ENCODE results near the gene MRC1. TPM values are rescaled to one million over a fixed set of nuclear protein-coding genes. Genes with fewer than 3 reads are reported as not detected.

Gene MRC1
- total and polyA plus RNA-seq, 2 experiments from 2014 or later = not detected

DNA sequence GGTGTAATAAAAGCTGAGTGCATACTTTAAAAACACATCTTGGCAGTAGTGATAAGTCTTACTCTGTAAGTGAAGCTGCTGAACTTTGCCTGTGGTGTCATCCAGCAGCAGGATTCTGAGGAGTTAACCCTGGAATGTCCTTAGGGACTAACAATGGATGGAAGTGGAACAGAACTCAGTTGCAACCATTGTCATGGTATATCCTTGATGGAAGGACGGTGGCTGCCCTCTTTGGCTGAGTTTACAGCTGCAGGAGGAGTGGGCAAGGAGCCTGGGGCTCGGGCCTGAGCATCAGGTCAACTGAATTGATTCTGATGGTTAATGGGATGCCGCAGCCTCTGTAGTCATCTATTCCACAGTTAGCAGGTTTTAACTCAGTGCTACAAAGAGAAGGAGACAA is 56.2 kb downstream of the MRC1 start:
- no peaks in the 10 kb centered on the region for H3K79me2 ChIP-seq (ENCODE audit: insufficient read depth)
- DNase-seq = peak; percentile 31
- in situ Hi-C loops (cut with MboI) = no loop called here
- H3K36me3 ChIP-seq (ENCODE audit: low read depth) = no peaks in the 10 kb centered on the region
- H4K20me1 ChIP-seq (ENCODE audit: insufficient read depth) = no peaks in the 10 kb centered on the region
- no peak overlapping the region for H3K4me2 ChIP-seq (ENCODE audit: unreplicated experiment)
- H2AFZ ChIP-seq = no peak overlapping the region
- no peaks in the 10 kb centered on the region for H3K27me3 ChIP-seq (replicated peaks; ENCODE audit: insufficient read depth)
- no peaks in the 10 kb centered on the region for H3K9me3 ChIP-seq (ENCODE audit: low read depth)
- no peak overlapping the region for H3K4me3 ChIP-seq
- H3K4me1 ChIP-seq (ENCODE audit: insufficient read depth) = no peaks in the 10 kb centered on the region
- no peak overlapping the region for H3K9ac ChIP-seq
- no peak for TF ChIP-seq EZH2phosphoT487 (IDR thresholded peaks at IDR 0.05; ENCODE audit: insufficient read depth, low read depth)
- H3F3A ChIP-seq (ENCODE audit: insufficient read depth) = no peaks in the 10 kb centered on the region
- no peaks in the 10 kb centered on the region for H3K9me2 ChIP-seq (ENCODE audit: insufficient read depth)
- no peak overlapping the region for H3K27ac ChIP-seq
- 52 to 53% methylated on average over 3 of the region's 3 CpGs for WGBS, 2 experiments (ENCODE audit: low coverage in 1 of 2, low lambda C conversion rate in 2 of 2, missing lambda C conversion rate in 2 of 2)

DNA sequence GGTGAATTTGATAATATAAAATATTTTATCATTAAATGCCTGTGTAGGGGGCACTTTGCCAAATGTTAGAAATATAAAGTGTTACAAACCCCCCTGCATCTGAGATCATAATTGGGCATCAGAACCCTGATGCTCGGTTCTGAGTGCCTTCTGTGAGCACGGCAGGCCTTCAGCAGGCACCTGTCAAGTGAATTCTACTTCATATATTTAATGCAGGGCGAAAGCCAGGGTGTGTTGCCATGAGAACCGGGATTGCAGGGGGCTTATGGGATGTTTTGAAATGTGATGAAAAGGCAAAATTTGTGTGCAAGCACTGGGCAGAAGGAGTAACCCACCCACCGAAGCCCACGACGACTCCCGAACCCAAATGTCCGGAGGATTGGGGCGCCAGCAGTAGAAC is 57.2 kb downstream of the MRC1 start:
- Histone ChIP-seq H3K27me3 (replicated peaks; ENCODE audit: insufficient read depth) (no peaks in the 10 kb centered on the region), H4K20me1 (ENCODE audit: insufficient read depth) (no peaks in the 10 kb centered on the region), H3K4me3 (no peak overlapping the region), H3F3A (ENCODE audit: insufficient read depth) (no peaks in the 10 kb centered on the region), H3K9me2 (ENCODE audit: insufficient read depth) (no peaks in the 10 kb centered on the region), H2AFZ (no peak overlapping the region), H3K4me1 (ENCODE audit: insufficient read depth) (no peaks in the 10 kb centered on the region), H3K9ac (no peak overlapping the region), H3K79me2 (ENCODE audit: insufficient read depth) (no peaks in the 10 kb centered on the region), H3K4me2 (ENCODE audit: unreplicated experiment) (no peak overlapping the region), H3K9me3 (ENCODE audit: low read depth) (no peaks in the 10 kb centered on the region), H3K27ac (no peak overlapping the region), H3K36me3 (ENCODE audit: low read depth) (no peaks in the 10 kb centered on the region)
- TF ChIP-seq EZH2 (IDR thresholded peaks at IDR 0.05; ENCODE audit: insufficient read depth, poor library complexity, severe bottlenecking) (no peak), EZH2phosphoT487 (IDR thresholded peaks at IDR 0.05; ENCODE audit: insufficient read depth, low read depth) (no peak)
- 76 to 81% methylated on average over 10 of the region's 10 CpGs for WGBS, 2 experiments (ENCODE audit: low coverage in 1 of 2, low lambda C conversion rate in 2 of 2, missing lambda C conversion rate in 2 of 2)
- no peak for DNase-seq
- in situ Hi-C loops (cut with MboI) = no loop called here

DNA sequence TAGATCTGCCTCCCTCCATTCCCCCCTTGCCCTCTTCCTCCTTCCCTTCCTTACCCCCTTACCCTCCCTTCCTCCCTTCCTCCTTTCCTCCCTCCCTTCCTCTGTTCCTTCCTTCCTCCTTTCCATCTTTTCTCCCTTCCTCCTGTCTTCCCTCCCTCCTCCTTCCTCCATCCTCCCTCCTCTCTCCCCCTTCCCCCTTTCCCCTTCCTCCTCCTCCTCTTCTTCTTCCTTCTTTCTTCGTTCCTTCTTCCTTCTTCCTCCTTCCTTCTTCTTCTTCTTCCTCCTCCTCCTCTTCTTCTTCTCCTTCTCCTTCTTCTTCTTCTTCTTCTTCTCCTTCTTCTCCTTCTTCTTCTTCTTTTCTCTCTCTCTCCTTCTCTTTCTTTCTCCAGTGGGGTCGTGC is 57.9 kb downstream of the MRC1 start:
- no peaks in the 10 kb centered on the region for H3K9me2 ChIP-seq (ENCODE audit: insufficient read depth)
- H3K27me3 ChIP-seq (replicated peaks; ENCODE audit: insufficient read depth) = no peaks in the 10 kb centered on the region
- H3K36me3 ChIP-seq (ENCODE audit: low read depth) = no peaks in the 10 kb centered on the region
- in situ Hi-C loops (cut with MboI) = no loop called here
- no peaks in the 10 kb centered on the region for H3F3A ChIP-seq (ENCODE audit: insufficient read depth)
- no peak overlapping the region for H3K4me3 ChIP-seq
- no peak overlapping the region for H3K27ac ChIP-seq
- 48 to 50% methylated on average over 2 of the region's 2 CpGs for WGBS, 2 experiments (ENCODE audit: low coverage in 1 of 2, low lambda C conversion rate in 2 of 2, missing lambda C conversion rate in 2 of 2)
- no peaks in the 10 kb centered on the region for H3K79me2 ChIP-seq (ENCODE audit: insufficient read depth)
- no peak overlapping the region for H3K4me2 ChIP-seq (ENCODE audit: unreplicated experiment)
- H3K4me1 ChIP-seq (ENCODE audit: insufficient read depth) = no peaks in the 10 kb centered on the region
- no peak overlapping the region for H3K9ac ChIP-seq
- TF ChIP-seq EZH2phosphoT487 (IDR thresholded peaks at IDR 0.05; ENCODE audit: insufficient read depth, low read depth) (no peak), EZH2 (IDR thresholded peaks at IDR 0.05; ENCODE audit: insufficient read depth, poor library complexity, severe bottlenecking) (no peak)
- no peaks in the 10 kb centered on the region for H3K9me3 ChIP-seq (ENCODE audit: low read depth)
- H4K20me1 ChIP-seq (ENCODE audit: insufficient read depth) = no peaks in the 10 kb centered on the region
- DNase-seq = no peak
- no peak overlapping the region for H2AFZ ChIP-seq

DNA sequence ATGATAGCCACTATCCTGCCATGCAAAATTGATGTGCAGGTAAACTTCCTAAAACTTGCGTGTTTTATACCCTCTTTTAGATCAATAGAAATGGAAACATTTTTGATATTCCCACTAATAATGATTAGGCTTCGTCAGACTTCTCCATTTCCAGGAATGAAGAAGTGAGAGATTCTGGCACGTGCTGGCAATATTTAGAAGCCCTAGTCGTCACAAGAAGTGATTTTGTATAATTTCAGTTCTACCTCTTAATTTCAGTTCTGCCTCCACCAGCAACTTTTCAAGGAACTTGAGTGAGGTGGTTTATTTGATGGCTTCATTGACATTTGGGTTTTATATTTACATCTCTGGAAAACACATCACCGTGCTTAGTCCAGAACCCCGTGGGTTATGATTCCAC is 61.9 kb downstream of the MRC1 start:
- DNase-seq = no peak
- H3K9me2 ChIP-seq (ENCODE audit: insufficient read depth) = no peaks in the 10 kb centered on the region
- H3K79me2 ChIP-seq (ENCODE audit: insufficient read depth) = no peaks in the 10 kb centered on the region
- 85 to 89% methylated on average over 6 of the region's 6 CpGs for WGBS, 2 experiments (ENCODE audit: low coverage in 1 of 2, low lambda C conversion rate in 2 of 2, missing lambda C conversion rate in 2 of 2)
- no peak overlapping the region for H3K4me2 ChIP-seq (ENCODE audit: unreplicated experiment)
- H3F3A ChIP-seq (ENCODE audit: insufficient read depth) = no peaks in the 10 kb centered on the region
- TF ChIP-seq EZH2 (IDR thresholded peaks at IDR 0.05; ENCODE audit: insufficient read depth, poor library complexity, severe bottlenecking) = no peak
- TF ChIP-seq EZH2phosphoT487 (IDR thresholded peaks at IDR 0.05; ENCODE audit: insufficient read depth, low read depth) = no peak
- no peak overlapping the region for H3K9ac ChIP-seq
- no peak overlapping the region for H3K4me3 ChIP-seq
- H3K9me3 ChIP-seq (ENCODE audit: low read depth) = no peaks in the 10 kb centered on the region
- H4K20me1 ChIP-seq (ENCODE audit: insufficient read depth) = no peaks in the 10 kb centered on the region
- H3K27ac ChIP-seq = no peak overlapping the region
- no peaks in the 10 kb centered on the region for H3K36me3 ChIP-seq (ENCODE audit: low read depth)
- no peak overlapping the region for H2AFZ ChIP-seq
- no peaks in the 10 kb centered on the region for H3K27me3 ChIP-seq (replicated peaks; ENCODE audit: insufficient read depth)
- H3K4me1 ChIP-seq (ENCODE audit: insufficient read depth) = no peaks in the 10 kb centered on the region
- in situ Hi-C loops (cut with MboI) = no loop called here
